GM18861 (cell line): ENCODE results near the gene SRRM4.

Experiments used
- ATAC-seq: cut with Tn5 transposase; IDR thresholded peaks from one replicate; pipeline ENCODE4 v1.9.1; 2021; ENCODE audit not compliant: unreplicated experiment

The SRRM4 gene

GRCh38 chr12:119159844-119160243, 178.5 kb downstream of the SRRM4 start:
- no peak for ATAC-seq

- ATAC-seq = no peak
Measured at GRCh38 chr12:119167902-119168301, 186.6 kb downstream of the SRRM4 start.

GRCh38 chr12:119168721-119169120, 187.4 kb downstream of the SRRM4 start:
- ATAC-seq = no peak

GRCh38 chr12:119169150-119169549, 187.8 kb downstream of the SRRM4 start:
- no peak for ATAC-seq

DNA sequence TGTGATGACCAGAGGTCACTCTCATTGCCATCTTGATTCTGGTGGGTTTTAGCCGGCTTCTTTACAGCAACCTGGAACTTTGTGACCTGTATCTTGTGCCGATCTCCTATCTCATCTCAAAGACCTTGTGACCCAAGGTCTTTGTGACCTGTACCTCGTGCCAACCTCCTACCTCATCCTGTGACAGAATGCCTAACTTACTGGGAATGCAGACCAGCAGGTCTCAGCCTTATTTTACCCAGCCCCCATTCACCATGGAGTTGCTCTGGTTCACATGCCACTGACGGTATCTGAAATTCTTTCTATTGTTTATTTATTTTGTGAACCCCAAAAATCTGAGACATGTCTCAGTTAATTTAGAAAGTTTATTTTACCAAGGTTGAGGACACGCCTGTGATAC, 189.9 kb downstream of the SRRM4 start:
- ATAC-seq = no peak

DNA sequence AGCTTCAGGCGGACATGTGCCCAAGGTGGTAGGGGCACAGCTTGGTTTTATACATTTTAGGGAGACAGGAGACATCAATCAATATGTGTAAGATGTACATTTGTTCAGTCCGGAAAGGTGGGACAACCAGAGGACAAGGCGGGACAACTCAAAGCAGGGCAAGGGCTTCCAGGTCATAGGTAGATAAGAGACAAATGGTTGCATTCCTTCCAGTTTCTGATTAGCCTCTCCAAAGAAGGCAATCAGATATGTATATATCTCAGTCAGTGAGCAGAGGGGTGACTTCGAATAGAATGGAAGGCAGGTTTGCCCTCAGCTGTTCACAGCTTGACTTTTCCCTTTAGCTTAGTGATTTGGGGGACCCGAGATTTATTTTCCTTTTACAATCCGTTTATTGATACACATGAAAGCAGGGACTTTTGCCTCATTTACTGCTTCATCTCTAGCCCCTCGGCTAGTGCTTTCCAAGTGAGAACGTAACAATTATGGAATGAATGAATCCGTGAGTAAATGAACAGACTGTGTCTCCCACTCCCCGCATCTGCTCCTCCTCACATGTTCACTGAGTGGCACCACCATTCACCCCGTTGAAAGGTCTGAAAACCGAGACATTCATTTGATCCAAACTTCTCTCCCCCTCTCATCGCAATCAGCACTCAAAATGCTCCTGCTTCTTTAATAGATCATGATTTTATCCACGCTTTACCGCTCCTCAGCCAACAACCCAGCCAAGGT, 190.5 kb downstream of the SRRM4 start:
- no peak for ATAC-seq

DNA sequence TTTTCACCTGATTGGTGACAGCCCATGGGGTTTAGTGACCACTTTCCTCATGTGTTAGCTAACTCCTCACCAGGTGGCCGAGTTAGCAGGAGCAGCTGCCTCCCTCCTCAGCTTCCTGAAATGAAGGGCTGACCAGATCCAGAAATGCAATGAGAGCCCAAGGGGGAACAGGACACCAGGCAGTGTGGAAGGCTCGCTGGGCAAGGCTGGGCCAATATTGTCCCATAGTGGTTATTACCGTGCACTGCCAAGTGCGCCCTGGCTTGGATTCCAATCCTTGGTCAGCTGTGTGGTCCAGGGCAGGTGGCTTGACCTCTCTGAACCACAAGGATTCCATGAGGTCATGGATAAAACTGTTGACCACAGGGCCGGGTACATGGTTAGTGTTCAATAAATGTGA, 193.7 kb downstream of the SRRM4 start:
- no peak for ATAC-seq

DNA sequence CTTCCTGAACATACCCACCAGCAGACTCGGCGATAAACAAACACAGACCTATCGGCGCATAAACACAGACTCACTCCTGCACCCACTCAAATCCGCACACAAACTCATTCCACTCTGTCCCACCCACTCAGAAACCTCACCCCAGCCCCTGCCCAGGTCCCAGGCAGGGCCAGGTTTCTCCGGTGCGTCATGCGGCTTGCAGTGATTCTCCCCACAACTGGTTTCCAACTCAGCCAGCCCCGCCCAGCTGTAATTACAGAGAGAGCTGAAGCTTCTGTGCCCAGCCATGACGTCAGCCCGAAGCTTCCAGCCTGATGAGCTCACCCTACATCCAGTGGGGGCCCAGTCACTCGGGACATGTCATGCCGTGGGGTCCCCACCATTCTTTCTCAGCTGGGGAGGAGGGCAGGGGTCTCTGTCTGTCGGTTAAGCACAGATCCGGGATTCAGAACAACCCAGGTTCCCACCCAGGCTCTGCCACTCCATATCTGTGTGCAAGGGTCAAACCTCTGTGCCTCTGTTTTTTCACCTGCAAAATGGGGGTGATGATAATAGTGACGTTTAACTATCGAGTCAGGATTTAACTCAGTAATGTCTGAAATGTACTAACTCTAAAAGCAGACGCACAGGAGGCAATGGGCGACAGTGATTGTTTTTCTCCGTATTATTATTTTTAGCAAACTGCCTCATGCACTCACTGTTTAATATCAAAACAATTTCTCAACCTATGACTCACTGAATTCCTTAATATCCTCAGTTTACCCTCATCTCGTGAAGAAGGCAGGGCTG, 195.1 kb downstream of the SRRM4 start:
- ATAC-seq = no peak

DNA sequence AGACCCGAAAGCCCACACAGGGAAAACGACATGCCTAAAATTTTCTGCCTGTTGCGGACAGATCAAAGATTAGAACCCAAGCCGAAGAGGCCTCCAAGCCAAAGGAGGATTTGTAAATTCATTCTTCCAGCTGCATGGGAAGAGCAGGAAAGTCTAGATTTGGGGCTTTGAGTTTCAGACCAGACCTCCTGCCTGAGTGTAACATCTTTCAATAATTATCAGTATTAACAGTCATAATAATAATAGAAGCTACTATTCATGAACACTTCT, 195.7 kb downstream of the SRRM4 start:
- ATAC-seq = no peak

DNA sequence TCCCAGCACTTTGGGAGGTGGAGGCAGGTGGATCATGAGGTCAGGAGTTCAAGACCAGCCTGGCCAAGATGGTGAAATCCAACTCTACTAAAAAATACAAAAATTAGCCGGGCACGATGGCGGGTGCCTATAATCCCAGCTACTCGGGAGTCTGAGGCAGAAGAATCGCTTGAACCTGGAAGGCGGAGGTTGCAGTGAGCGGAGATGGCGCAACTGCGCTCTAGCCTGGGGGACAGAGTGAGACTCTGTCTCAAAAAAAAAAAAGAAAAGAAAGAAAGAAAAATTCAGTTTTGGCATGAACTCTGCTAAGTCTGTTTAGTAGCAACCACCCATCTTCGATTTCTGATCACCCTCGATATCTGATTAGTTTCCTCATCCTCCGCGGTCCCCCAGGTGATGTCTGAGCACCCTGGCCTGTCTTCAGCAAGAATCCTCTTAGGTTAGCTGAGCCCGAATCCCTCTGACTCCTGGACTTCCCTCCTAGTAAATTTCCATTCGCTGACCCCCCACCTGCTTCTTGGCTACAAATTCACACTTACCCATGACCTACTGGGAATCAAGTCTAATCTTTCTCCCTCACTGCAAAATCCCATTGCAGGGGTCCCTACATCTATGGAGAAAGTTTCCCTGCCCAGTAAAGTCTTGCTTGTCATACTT, 196.5 kb downstream of the SRRM4 start:
- ATAC-seq = no peak

DNA sequence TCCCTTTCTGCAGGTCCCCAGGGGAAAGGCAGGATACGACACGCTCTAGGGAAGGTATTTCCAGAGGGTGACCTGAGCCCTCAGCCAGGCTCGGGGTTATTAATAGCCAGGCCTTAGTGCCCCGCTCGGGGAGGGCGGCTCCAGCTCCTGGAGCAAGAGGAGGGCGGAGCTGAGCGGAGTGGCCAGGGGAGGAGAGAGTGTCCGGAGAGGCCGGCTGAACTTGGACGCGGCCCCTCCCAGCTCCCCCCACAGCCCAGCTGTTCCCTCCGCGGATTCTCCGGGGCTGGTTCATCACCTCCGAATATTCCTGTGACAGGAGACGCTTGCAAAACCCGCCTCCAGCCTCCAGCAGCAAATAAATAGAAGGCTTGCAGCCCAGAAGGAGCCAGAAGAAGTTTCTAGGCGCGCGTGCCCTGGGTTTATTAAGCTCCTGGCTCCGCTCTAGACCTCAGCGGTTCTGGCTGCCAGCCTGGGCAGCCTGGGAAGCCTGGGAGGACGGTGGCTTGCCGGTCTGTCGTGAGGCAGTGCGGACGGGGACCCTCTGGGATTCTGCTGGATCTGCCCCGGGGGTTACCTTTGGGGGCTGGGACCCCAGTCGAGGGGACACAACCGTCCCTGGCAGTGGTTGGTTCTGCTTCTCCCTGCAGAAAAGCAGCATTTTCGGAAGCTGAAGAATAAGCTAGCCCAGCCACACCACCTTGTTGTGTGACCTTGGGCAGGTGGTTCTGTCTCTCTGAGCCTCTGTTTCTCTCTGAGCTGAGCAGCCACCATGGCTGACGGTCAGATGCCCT, 197.4 kb downstream of the SRRM4 start, which contains the start of gene HSPB8:
Gene HSPB8, plus strand, starts transcription at position 388 of the 791 bp plus-strand sequence. Its CDS starts 382 bp downstream, at position 770.
- ATAC-seq = no peak

DNA sequence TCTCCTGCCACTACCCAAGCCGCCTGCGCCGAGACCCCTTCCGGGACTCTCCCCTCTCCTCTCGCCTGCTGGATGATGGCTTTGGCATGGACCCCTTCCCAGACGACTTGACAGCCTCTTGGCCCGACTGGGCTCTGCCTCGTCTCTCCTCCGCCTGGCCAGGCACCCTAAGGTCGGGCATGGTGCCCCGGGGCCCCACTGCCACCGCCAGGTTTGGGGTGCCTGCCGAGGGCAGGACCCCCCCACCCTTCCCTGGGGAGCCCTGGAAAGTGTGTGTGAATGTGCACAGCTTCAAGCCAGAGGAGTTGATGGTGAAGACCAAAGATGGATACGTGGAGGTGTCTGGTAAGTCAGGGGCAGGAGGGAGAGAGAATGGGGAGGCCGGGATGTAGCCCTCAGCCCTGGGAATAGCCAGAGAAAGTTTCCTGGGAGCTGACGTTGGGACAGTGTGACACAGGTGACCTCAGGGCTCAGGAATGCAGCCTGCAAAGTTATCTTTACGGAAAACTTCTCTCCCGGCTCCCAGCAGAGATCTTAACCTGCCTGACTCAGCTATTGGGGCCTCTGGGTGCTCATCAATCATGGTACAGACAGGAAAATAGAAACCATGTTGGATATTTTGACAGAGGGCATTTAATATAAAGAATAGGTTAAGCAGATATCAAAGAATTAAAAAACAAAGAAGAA, 198.1 kb downstream of the SRRM4 start:
- no peak for ATAC-seq

DNA sequence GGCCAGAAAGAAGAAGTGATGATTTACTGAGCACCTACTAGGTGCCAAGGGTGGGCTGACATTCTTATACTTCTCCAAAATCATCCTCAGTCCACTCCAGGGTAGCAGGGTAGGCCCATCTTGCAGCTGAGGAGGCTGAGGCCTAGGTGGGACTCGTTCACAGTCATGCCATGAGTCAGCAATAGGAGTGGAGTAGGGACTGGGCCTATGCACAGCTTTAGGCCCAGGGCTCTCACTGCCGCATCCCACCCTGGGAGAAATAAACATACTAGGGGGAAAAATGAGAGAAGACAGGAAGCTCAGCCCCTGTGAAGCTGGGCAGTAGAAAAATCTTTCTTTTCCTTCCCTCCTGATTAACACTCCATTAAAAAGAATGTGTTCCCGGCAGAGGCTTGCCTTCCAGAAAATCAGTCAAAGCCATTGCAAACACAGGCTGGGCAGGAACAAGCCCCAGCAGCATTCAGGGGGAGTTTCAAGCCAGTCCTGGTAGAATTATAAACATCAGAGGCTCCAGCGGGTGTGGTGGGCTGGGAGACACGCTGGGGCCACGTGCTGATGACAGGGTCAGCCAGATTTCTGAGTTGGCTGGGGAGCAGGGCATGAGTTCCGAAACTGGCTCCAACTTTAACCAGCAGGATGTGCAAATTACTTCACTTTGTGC, 199.2 kb downstream of the SRRM4 start:
- ATAC-seq = no peak

- no peak for ATAC-seq
Measured at GRCh38 chr12:119181202-119181601, 199.9 kb downstream of the SRRM4 start.

DNA sequence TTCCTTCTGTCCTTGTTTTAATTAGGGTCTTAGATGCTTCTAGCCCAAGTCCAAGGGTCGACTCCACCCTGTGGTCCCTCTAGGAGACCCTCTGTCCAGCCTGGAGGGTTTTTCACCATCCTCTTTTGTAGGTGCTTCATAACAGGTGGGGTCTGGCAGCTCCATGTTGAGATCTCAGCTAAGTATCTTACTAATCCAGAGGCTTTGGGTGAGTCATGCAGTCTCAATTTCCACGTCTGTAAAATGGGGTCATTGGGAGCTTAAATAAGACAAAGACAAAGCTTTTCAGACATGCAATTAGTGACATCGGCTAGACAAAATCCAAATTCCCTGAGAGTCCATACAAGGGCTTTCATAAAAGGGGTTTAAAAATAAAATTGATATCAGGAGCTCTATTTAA, 200.6 kb downstream of the SRRM4 start:
- no peak for ATAC-seq

DNA sequence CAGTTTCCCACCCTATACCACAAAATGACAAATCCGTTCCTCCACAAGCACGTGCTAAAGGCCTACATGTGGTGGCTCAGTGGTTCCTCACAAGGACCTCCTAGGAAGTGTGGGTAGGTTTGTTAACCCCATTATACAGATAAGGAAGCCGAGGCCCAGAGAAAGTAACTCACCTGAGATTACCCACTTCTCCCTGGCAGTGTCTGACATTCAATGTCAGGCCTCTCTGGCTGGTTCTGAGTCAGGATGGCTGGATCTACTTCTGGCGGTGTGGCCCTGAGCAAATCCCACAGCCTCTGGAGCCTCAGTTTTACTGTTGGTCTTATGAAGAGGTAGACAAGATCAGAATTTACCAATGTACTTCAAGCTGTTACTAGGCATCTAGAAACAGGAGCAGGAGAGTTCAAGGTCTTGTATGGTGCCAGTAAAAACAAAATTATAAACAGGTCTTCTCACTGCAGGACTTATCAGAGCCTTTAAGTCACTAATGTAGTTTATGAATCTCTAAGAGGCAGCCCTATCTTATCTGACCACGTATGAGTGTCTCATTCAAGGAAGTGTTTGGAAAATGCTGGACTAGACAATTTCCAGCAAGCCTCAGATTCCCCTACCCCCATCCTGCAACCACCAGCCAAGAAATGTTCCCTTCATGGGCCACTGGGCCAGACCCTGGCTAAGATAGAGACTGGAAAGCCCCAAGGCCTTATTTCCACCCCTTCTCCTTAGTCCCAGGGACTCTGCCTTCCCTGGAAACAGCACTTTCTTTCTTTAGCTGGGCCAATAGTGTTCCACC, 201.6 kb downstream of the SRRM4 start:
- ATAC-seq = no peak

GRCh38 chr12:119183942-119184695, 202.8 kb downstream of the SRRM4 start:
- no peak for ATAC-seq

GRCh38 chr12:119195256-119195655, 213.9 kb downstream of the SRRM4 start:
- no peak for ATAC-seq

DNA sequence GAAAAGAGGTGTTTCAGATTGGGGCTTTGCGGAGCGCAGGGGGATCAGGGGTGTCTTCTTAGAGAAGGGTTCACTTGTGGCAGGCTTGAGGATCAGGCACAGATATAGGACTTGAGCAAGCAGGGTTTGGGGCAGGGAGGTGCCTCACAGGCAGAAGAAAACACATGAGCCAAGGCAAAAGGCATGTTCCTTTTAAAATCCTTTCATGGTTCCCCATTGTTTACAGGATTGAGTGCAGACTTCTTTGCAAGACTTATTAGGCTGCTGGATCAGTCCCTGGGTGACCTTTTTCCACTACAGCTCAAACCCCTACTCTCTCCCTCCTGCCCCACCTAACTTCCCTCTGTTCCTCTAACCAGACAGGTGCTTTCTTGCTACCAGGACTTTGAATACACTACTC, 217.1 kb downstream of the SRRM4 start:
- ATAC-seq = no peak
